ENCODE data around the gene ZBTB46.

ZBTB46 gene

GRCh38 chr20:63738687-63739129 is 92.4 kb downstream of the ZBTB46 start:
- DNase-seq (ENCODE audit: low spot score) = no peak
- peak overlapping the region; percentile 78 for H3K4me3 ChIP-seq
- TF ChIP-seq CTCF (IDR thresholded peaks at IDR 0.05) = no peak
- H3K27ac ChIP-seq = peak overlapping the region; percentile 83 to 93

GRCh38 chr20:63737945-63738686 is 92.9 kb downstream of the ZBTB46 start:
- Histone ChIP-seq H3K4me3 (peak overlapping the region; percentile 78), H3K27ac (peak overlapping the region; percentile 83 to 93)
- no peak for TF ChIP-seq CTCF (IDR thresholded peaks at IDR 0.05)
- peak; percentile 78 for DNase-seq (ENCODE audit: low spot score)

- Histone ChIP-seq H3K4me3 (peak overlapping the region; percentile 78), H3K27ac (peak overlapping the region in 1 of 2 donors; percentile 93)
- no peak for TF ChIP-seq CTCF (IDR thresholded peaks at IDR 0.05)
- no peak for DNase-seq (ENCODE audit: low spot score)
Observed at GRCh38 chr20:63737695-63737944, 93.4 kb downstream of the ZBTB46 start.

GRCh38 chr20:63736893-63737694 is 94.0 kb downstream of the ZBTB46 start:
- H3K27ac ChIP-seq = no peak overlapping the region
- peak overlapping the region; percentile 78 for H3K4me3 ChIP-seq
- TF ChIP-seq CTCF (IDR thresholded peaks at IDR 0.05) = no peak
- peak; percentile 76 for DNase-seq (ENCODE audit: low spot score)

- no peak for TF ChIP-seq CTCF (IDR thresholded peaks at IDR 0.05)
- Histone ChIP-seq H3K4me3 (peak within 1 kb of the TSS; percentile 78), H3K27ac (no peak within 1 kb of the TSS)
- no peak for DNase-seq (ENCODE audit: low spot score)
Observed at GRCh38 chr20:63735859-63736718, 95.0 kb downstream of the ZBTB46 start, which contains the start of gene LIME1. LIME1 (plus strand) TSS chr20:63736664; CDS start chr20:63737550, 886 bp downstream.

- no peak for DNase-seq (ENCODE audit: low spot score)
Observed at GRCh38 chr20:63734946-63735858, 95.9 kb downstream of the ZBTB46 start.

More at GRCh38 chr20:63734946-63735858, 95.9 kb downstream of the ZBTB46 start:
- TF ChIP-seq CTCF (IDR thresholded peaks at IDR 0.05) = no peak
- Histone ChIP-seq H3K27ac (no peak overlapping the region), H3K4me3 (no peak overlapping the region)
